H1 (cell line): ENCODE data around the gene SLC22A2. TPM values are rescaled to one million over a fixed set of nuclear protein-coding genes. Genes with fewer than 3 reads are reported as not detected.

Source experiments
- CTCF ChIA-PET: fragments of 300-600 bp; sonication (Branson Sonifier 250); formaldehyde crosslinking; loops from one replicate; lab custom pipeline; 2021; ENCODE audit not compliant: partially characterized antibody; lab: Charles Lee
- POLR2A ChIA-PET: fragments of 300-600 bp; sonication (Branson Sonifier 250); formaldehyde crosslinking; loops from one replicate; lab custom pipeline; 2021; ENCODE audit warnings: inconsistent platforms; ENCODE audit not compliant: partially characterized antibody; lab: Charles Lee
- DNase-seq, 2 experiments: peaks; one replicate each; pipeline versions ENCODE4 v3.0.0 to v3.0.0-alpha.2; 2010 to 2022; ENCODE audit warnings: low spot score in 2 of 2, low read depth in 1 of 2, mixed read lengths in 1 of 2
- FAIRE-seq: peaks from 2 replicates; lab custom pipeline; 2011; peaks lifted over from hg19 to GRCh38; lab: Jason Lieb, UNC
- H2AFZ ChIP-seq: 2 replicates; pipeline ENCODE4 v1.8.1; 2012; ENCODE audit warnings: low read length, inconsistent platforms
- H2AK5ac ChIP-seq: 2 replicates; pipeline ENCODE4 v1.6.1; 2013; ENCODE audit warnings: low read depth, low read length
- H2BK120ac ChIP-seq: replicated peaks from 2 replicates; pipeline ENCODE3; 2013; ENCODE audit warnings: low read depth, low read length, inconsistent platforms
- H2BK12ac ChIP-seq: 2 replicates; pipeline ENCODE4 v1.6.1; 2013; ENCODE audit warnings: low read depth, low read length
- H2BK15ac ChIP-seq: 2 replicates; pipeline ENCODE4 v1.6.1; 2013; ENCODE audit warnings: low read length
- H2BK20ac ChIP-seq: 2 replicates; pipeline ENCODE4 v1.6.1; 2013; ENCODE audit warnings: low read length
- H2BK5ac ChIP-seq: 2 replicates; pipeline ENCODE4 v1.6.1; 2013; ENCODE audit warnings: low read depth, low read length
- H3K14ac ChIP-seq: 2 replicates; pipeline ENCODE4 v1.6.1; 2013; ENCODE audit warnings: inconsistent platforms; ENCODE audit not compliant: insufficient read length
- H3K18ac ChIP-seq: 2 replicates; pipeline ENCODE4 v1.6.1; 2013; ENCODE audit warnings: low read length; ENCODE audit errors: extremely low read depth
- H3K23ac ChIP-seq: 2 replicates; pipeline ENCODE4 v1.6.1; 2013; ENCODE audit warnings: inconsistent platforms; ENCODE audit not compliant: insufficient read length
- H3K23me2 ChIP-seq: 2 replicates; pipeline ENCODE4 v1.6.1; 2013; ENCODE audit warnings: low read depth, low read length
- H3K27ac ChIP-seq: 2 replicates; pipeline ENCODE4 v1.6.1; 2011; ENCODE audit warnings: low read depth, low read length, inconsistent platforms
- H3K27me3 ChIP-seq, 4 experiments: replicated peaks in 1 of 4; 1 replicate in 1 of 4; 2 replicates in 3 of 4; pipeline versions ENCODE4 v1.6.1 to v1.8.1; 2011 to 2013; ENCODE audit warnings: low read length in 3 of 4, mild to moderate bottlenecking in 3 of 4, inconsistent platforms in 2 of 4, mixed read lengths in 2 of 4, moderate library complexity in 1 of 4; ENCODE audit not compliant: control insufficient read depth in 3 of 4, insufficient read depth in 3 of 4; ENCODE audit errors: extremely low read depth in 1 of 4
- H3K36me3 ChIP-seq, 4 experiments: 2 replicates each; pipeline versions ENCODE4 v1.6.1 to v1.8.1; 2011 to 2013; ENCODE audit warnings: mild to moderate bottlenecking in 4 of 4, low read length in 3 of 4, moderate library complexity in 2 of 4, control low read depth in 1 of 4, inconsistent platforms in 1 of 4; ENCODE audit not compliant: insufficient read depth in 4 of 4, control insufficient read depth in 2 of 4
- H3K4ac ChIP-seq: replicated peaks from 2 replicates; pipeline ENCODE3; 2013; ENCODE audit warnings: low read length, low read depth, mixed read lengths, inconsistent platforms; ENCODE audit not compliant: insufficient read length
- H3K4me1 ChIP-seq, 4 experiments: replicated peaks in 1 of 4; 1 replicate in 1 of 4; 2 replicates in 3 of 4; pipeline versions ENCODE4 v1.6.1 to v1.8.1; 2011 to 2013; ENCODE audit warnings: low read length in 3 of 4, inconsistent platforms in 2 of 4, mixed read lengths in 1 of 4; ENCODE audit not compliant: insufficient read depth in 4 of 4, control insufficient read depth in 3 of 4
- H3K4me2 ChIP-seq, 2 experiments: 2 replicates each; pipeline versions ENCODE4 v1.6.1 to v1.8.1; 2011 to 2013; ENCODE audit warnings: low read depth in 2 of 2, low read length in 2 of 2, control low read depth in 1 of 2, inconsistent platforms in 1 of 2, mild to moderate bottlenecking in 1 of 2; ENCODE audit not compliant: insufficient read depth in 1 of 2
- H3K4me3 ChIP-seq, 4 experiments: fragments of 200-600, 300-600 bp in 1 of 4; sonication (generic), shearing (Covaris generic), sonication (Bioruptor Twin) in 1 of 4; 2 replicates each; pipeline versions ENCODE4 v1.5.1 to v1.8.1; 2011 to 2016; ENCODE audit warnings: low read length in 4 of 4, low read depth in 3 of 4, control low read depth in 2 of 4, inconsistent platforms in 2 of 4, mild to moderate bottlenecking in 2 of 4, mixed read lengths in 1 of 4, moderate library complexity in 1 of 4; ENCODE audit not compliant: insufficient read depth in 2 of 4; ENCODE audit errors: extremely low read depth in 1 of 4
- H3K56ac ChIP-seq: replicated peaks from 2 replicates; pipeline ENCODE3; 2013; ENCODE audit warnings: low read depth, mild to moderate bottlenecking, mixed read lengths, low read length, inconsistent platforms; ENCODE audit not compliant: insufficient read length
- H3K79me1 ChIP-seq: 2 replicates; pipeline ENCODE4 v1.6.1; 2013; ENCODE audit warnings: low read depth, low read length, control low read depth
- H3K79me2 ChIP-seq, 2 experiments: 2 replicates each; pipeline versions ENCODE4 v1.6.1 to v1.8.1; 2012 to 2013; ENCODE audit warnings: low read length in 2 of 2, mild to moderate bottlenecking in 2 of 2, inconsistent platforms in 1 of 2; ENCODE audit not compliant: insufficient read depth in 2 of 2, control insufficient read depth in 1 of 2
- H3K9ac ChIP-seq, 4 experiments: replicated peaks in 1 of 4; 1 replicate in 1 of 4; 2 replicates in 3 of 4; pipeline versions ENCODE4 v1.6.1 to v1.8.1; 2011 to 2013; ENCODE audit warnings: low read depth in 3 of 4, low read length in 3 of 4, control low read depth in 2 of 4, mild to moderate bottlenecking in 2 of 4, moderate library complexity in 2 of 4, inconsistent platforms in 1 of 4; ENCODE audit errors: extremely low read depth in 1 of 4
- H3K9me3 ChIP-seq, 2 experiments: 2 replicates each; pipeline versions ENCODE4 v1.6.1 to v1.8.1; 2012 to 2013; ENCODE audit warnings: mild to moderate bottlenecking in 2 of 2, moderate library complexity in 2 of 2, control low read depth in 1 of 2, inconsistent platforms in 1 of 2, low read depth in 1 of 2, low read length in 1 of 2, mixed read lengths in 1 of 2; ENCODE audit not compliant: insufficient read depth in 2 of 2
- H4K20me1 ChIP-seq, 2 experiments: replicated peaks in 1 of 2; 2 replicates each; pipeline versions ENCODE3 to v1.8.1; 2011 to 2013; ENCODE audit warnings: inconsistent platforms in 2 of 2, low read length in 2 of 2, mild to moderate bottlenecking in 1 of 2; ENCODE audit not compliant: insufficient read depth in 2 of 2, control insufficient read depth in 1 of 2
- H4K5ac ChIP-seq: 2 replicates; pipeline ENCODE4 v1.6.1; 2013; ENCODE audit warnings: low read length, low read depth, mixed read lengths, inconsistent platforms; ENCODE audit not compliant: insufficient read length
- H4K8ac ChIP-seq: 2 replicates; pipeline ENCODE4 v1.8.0; 2013; ENCODE audit warnings: mild to moderate bottlenecking, moderate library complexity, low read length, inconsistent platforms; ENCODE audit not compliant: insufficient read depth; ENCODE audit errors: extremely low read depth
- H4K91ac ChIP-seq: replicated peaks from 2 replicates; pipeline ENCODE3; 2013; ENCODE audit warnings: low read length, mixed read lengths, inconsistent platforms; ENCODE audit not compliant: insufficient read length
- CTBP2 ChIP-seq: IDR thresholded peaks from 2 replicates; pipeline ENCODE4 v1.7.0; 2011; ENCODE audit warnings: borderline replicate concordance, mild to moderate bottlenecking, moderate library complexity, mixed read lengths, low read length; ENCODE audit not compliant: insufficient read depth, insufficient read length
- EGR1 ChIP-seq: IDR thresholded peaks from 2 replicates; pipeline ENCODE4 v1.6.1; 2011; ENCODE audit warnings: low read depth, low read length, borderline replicate concordance
- HDAC2 ChIP-seq, 2 experiments: fragments of 300-600 bp in 1 of 2; sonication (generic) in 1 of 2; IDR thresholded peaks; 2 replicates each; pipeline ENCODE4 v1.6.1; 2011 to 2012; ENCODE audit warnings: low read depth in 2 of 2, low read length in 2 of 2, mild to moderate bottlenecking in 2 of 2, moderate library complexity in 2 of 2, borderline replicate concordance in 1 of 2, inconsistent platforms in 1 of 2
- KDM5A ChIP-seq: fragments of 200-600 bp; IDR thresholded peaks from 2 replicates; pipeline ENCODE4 v1.7.1; 2012; ENCODE audit warnings: mild to moderate bottlenecking, low read length, inconsistent platforms, mixed read lengths
- RNF2 ChIP-seq: fragments of 200-900, 300-1000 bp; sonication (generic); IDR thresholded peaks from 2 replicates; pipeline ENCODE4 v1.7.1; 2016; ENCODE audit warnings: borderline replicate concordance, low read depth, mild to moderate bottlenecking, antibody characterized with exemption, low read length; ENCODE audit not compliant: poor library complexity, severe bottlenecking; ENCODE audit errors: missing control alignments
- SIN3A ChIP-seq, 2 experiments: IDR thresholded peaks in 1 of 2; conservative IDR thresholded peaks in 1 of 2; 2 replicates each; pipeline ENCODE4 v1.6.1; 2011 to 2012; ENCODE audit warnings: low read length in 2 of 2, improper control_type of control experiment in 1 of 2, low read depth in 1 of 2, mild to moderate bottlenecking in 1 of 2
- SP2 ChIP-seq: IDR thresholded peaks from 2 replicates; pipeline ENCODE4 v1.6.1; 2012; ENCODE audit warnings: mild to moderate bottlenecking, low read length, inconsistent platforms
- WGBS, 2 experiments: shearing (Covaris generic) in 1 of 2; methylation state at CpG; one replicate each; pipeline versions ENCODE4 v1.1.6 to v1.1.7; 2013 to 2015; ENCODE audit warnings: low lambda C conversion rate in 2 of 2, mixed read lengths in 2 of 2, inconsistent platforms in 1 of 2, low coverage in 1 of 2, missing lambda C conversion rate in 1 of 2; ENCODE audit not compliant: insufficient replicate concordance in 2 of 2, insufficient coverage in 1 of 2, insufficient read length in 1 of 2; ENCODE audit errors: extremely low coverage in 1 of 2, missing lambda C conversion rate in 1 of 2; 5-methylcytosine and 5-hydroxymethylcytosine counted together
- polyA plus RNA-seq, 7 experiments: library from polyadenylated mRNA; depleted of rRNA in 3 of 7; stranded (reverse) in 5 of 7; unstranded in 2 of 7; fragments of >200 nt in 5 of 7; fragments of 200-250 nt in 2 of 7; gene quantifications; 1 replicate in 5 of 7; 2 replicates in 1 of 7; 4 replicates in 1 of 7; pipeline versions ENCODE4 v1.2.1 to v1.2.3, GENCODE V29; 2011 to 2013; ENCODE audit warnings: missing spikeins in 2 of 7, mixed read lengths in 2 of 7
- total RNA-seq: library from RNA; stranded (reverse); fragmentation: NEBNext Ultra II Directional; extraction: Animal tissue kit (Norgen Biotek cat#: 25700); gene quantifications from 2 replicates; pipeline ENCODE4 v1.2.1, GENCODE V29; 2021
- TF ChIP-seq, protein P1 (sequence below): IDR thresholded peaks from 2 replicates; pipeline ENCODE4 v1.6.1; 2012; ENCODE audit warnings: low read length, inconsistent platforms
- TF ChIP-seq, protein P2 (sequence below): IDR thresholded peaks from 2 replicates; pipeline ENCODE4 v1.6.1; 2011; ENCODE audit warnings: low read length, improper control_type of control experiment

The SLC22A2 gene
- total and polyA plus RNA-seq, 2 of the 8 experiments (the other 6 are each of a cell fraction or from before 2014, with no cell fraction given) = 0.23 to 1.4 TPM

DNA sequence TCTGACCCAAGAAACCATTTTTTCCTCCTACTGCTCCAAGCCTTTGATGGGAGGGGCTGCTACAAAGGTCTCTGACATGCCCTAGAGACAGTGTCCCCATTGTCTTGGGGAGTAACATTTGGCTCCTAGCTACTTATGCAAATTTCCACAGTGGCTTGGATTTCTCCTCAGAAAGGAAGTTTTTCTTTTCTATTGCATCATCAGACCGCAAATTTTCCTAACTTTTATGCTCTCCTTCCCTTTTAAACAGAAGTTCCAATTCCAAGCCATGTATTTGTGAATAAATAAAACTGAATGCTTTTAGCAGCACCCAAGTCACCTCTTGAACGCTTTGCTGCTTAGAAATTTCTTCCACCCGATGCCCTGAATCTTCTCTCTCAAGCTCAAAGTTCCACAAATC, 51.0 kb downstream of the SLC22A2 start:
- no peak for DNase-seq
- Histone ChIP-seq H2BK15ac (no peak overlapping the region), H2BK5ac (no peak overlapping the region), H3K27ac (no peak overlapping the region), H2AFZ (no peak overlapping the region), H3K4me1 (no peaks in the 10 kb centered on the region), H4K8ac (no peak overlapping the region), H2BK120ac (no peak overlapping the region), H3K56ac (no peak overlapping the region), H3K14ac (no peak overlapping the region), H2BK20ac (no peak overlapping the region), H3K4me2 (no peak overlapping the region), H3K23me2 (no peaks in the 10 kb centered on the region), H4K91ac (no peak overlapping the region), H4K5ac (no peak overlapping the region), H3K4ac (no peak overlapping the region), H2BK12ac (no peak overlapping the region), H3K27me3 (no peaks in the 10 kb centered on the region), H3K23ac (no peak overlapping the region), H3K9ac (no peak overlapping the region), H2AK5ac (no peak overlapping the region), H3K9me3 (peaks cover 12 to 13% of the 10 kb centered on the region in 2 experiments; a peak in 3 of 4 replicates), H4K20me1 (no peaks in the 10 kb centered on the region), H3K36me3 (peaks cover 0 to 3% (median 0%) of the 10 kb centered on the region in 4 experiments; a peak in 2 of 8 replicates), H3K79me2 (no peaks in the 10 kb centered on the region), H3K4me3 (no peak overlapping the region), H3K79me1 (no peaks in the 10 kb centered on the region), H3K18ac (no peak overlapping the region)
- WGBS, 2 experiments = 95% methylated on average over 3 of the region's 3 CpGs; no CpG with 5 or more reads in 1 of the 2 experiments
- POLR2A ChIA-PET = no interaction called here
- CTCF ChIA-PET = interaction anchor here (0.6 kb wide), 1 partner anchor 44 kb away, joined by 3 read pairs; no protein-coding TSS in a partner anchor
- FAIRE-seq = no peak
- TF ChIP-seq, protein P1, sequence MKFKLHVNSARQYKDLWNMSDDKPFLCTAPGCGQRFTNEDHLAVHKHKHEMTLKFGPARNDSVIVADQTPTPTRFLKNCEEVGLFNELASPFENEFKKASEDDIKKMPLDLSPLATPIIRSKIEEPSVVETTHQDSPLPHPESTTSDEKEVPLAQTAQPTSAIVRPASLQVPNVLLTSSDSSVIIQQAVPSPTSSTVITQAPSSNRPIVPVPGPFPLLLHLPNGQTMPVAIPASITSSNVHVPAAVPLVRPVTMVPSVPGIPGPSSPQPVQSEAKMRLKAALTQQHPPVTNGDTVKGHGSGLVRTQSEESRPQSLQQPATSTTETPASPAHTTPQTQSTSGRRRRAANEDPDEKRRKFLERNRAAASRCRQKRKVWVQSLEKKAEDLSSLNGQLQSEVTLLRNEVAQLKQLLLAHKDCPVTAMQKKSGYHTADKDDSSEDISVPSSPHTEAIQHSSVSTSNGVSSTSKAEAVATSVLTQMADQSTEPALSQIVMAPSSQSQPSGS = no peak
- TF ChIP-seq EGR1 = no peak
- TF ChIP-seq HDAC2 (IDR thresholded peaks at IDR 0.05; ENCODE audit: borderline replicate concordance in 1 of 2, low read depth in 2 of 2, low read length in 2 of 2) = no peak
- no peak for TF ChIP-seq KDM5A
- TF ChIP-seq CTBP2 = no peak
- TF ChIP-seq, protein P2, sequence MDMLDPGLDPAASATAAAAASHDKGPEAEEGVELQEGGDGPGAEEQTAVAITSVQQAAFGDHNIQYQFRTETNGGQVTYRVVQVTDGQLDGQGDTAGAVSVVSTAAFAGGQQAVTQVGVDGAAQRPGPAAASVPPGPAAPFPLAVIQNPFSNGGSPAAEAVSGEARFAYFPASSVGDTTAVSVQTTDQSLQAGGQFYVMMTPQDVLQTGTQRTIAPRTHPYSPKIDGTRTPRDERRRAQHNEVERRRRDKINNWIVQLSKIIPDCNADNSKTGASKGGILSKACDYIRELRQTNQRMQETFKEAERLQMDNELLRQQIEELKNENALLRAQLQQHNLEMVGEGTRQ = no peak
- TF ChIP-seq SP2 = no peak
- TF ChIP-seq SIN3A (conservative IDR thresholded peaks at IDR 0.05 in 1 of 2, IDR thresholded peaks at IDR 0.05 in 1 of 2; ENCODE audit: low read depth in 1 of 2, low read length in 2 of 2) = no peak
- TF ChIP-seq RNF2 = no peak
